ENCODE measurements around the gene ANKFY1.

DNA sequence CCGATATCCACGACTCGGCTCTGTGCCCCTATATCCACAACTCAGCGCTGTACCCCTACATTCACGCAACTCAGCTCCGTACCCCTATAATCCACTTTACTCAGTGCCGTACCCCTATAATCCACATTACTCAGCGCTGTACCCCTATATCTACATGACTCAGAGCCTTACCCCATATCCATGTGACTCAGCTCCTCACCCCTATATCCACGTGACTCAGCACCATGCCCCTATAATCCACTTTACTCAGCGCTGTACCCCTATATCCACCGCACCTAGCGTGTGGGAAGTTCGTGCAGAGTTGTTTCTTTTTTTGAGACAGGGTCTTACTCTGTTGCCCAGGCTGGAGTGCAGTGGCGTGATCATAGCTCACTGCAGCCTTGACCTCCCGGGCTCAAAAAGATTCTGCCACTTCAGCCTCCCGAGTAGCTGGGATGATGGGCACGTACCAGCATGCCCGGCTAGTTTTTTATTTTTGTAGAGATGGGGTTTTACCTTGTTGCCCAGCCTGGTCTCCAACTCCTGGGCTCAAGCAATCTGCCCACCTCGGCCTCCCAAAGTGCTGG is 103.4 kb downstream of the ANKFY1 start:
- TF ChIP-seq, protein P1, sequence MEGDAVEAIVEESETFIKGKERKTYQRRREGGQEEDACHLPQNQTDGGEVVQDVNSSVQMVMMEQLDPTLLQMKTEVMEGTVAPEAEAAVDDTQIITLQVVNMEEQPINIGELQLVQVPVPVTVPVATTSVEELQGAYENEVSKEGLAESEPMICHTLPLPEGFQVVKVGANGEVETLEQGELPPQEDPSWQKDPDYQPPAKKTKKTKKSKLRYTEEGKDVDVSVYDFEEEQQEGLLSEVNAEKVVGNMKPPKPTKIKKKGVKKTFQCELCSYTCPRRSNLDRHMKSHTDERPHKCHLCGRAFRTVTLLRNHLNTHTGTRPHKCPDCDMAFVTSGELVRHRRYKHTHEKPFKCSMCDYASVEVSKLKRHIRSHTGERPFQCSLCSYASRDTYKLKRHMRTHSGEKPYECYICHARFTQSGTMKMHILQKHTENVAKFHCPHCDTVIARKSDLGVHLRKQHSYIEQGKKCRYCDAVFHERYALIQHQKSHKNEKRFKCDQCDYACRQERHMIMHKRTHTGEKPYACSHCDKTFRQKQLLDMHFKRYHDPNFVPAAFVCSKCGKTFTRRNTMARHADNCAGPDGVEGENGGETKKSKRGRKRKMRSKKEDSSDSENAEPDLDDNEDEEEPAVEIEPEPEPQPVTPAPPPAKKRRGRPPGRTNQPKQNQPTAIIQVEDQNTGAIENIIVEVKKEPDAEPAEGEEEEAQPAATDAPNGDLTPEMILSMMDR (IDR thresholded peaks at IDR 0.05; ENCODE audit: low read depth, low read length, poor library complexity, severe bottlenecking) = no peak
- TF ChIP-seq EZH2phosphoT487 (IDR thresholded peaks at IDR 0.05; ENCODE audit: borderline replicate concordance, low read length) = no peak

Data from DOHH2 (cell line).